Renal cortex interstitium (tissue), 11 donors: ENCODE results near the gene STARD3. TPM values are rescaled to one million over a fixed set of nuclear protein-coding genes. Genes with fewer than 3 reads are reported as not detected.

Source experiments
- DNase-seq, 11 donors: peaks; one replicate each; pipeline ENCODE4 v3.0.0-alpha.2; 2013; ENCODE audit warnings: low read depth in 9 of 11, low spot score in 4 of 11; ENCODE audit errors: extremely low read depth in 1 of 11
- polyA plus RNA-seq, 3 donors: library from polyadenylated mRNA; unstranded; fragments of 120-200 nt; gene quantifications; one replicate each; pipeline ENCODE4 v1.2.1, GENCODE V29; 2013; ENCODE audit not compliant: insufficient read length in 3 of 3

The STARD3 gene
- polyA plus RNA-seq, 3 donors = 47.2 to 52.1 (median 51.6) TPM

DNA sequence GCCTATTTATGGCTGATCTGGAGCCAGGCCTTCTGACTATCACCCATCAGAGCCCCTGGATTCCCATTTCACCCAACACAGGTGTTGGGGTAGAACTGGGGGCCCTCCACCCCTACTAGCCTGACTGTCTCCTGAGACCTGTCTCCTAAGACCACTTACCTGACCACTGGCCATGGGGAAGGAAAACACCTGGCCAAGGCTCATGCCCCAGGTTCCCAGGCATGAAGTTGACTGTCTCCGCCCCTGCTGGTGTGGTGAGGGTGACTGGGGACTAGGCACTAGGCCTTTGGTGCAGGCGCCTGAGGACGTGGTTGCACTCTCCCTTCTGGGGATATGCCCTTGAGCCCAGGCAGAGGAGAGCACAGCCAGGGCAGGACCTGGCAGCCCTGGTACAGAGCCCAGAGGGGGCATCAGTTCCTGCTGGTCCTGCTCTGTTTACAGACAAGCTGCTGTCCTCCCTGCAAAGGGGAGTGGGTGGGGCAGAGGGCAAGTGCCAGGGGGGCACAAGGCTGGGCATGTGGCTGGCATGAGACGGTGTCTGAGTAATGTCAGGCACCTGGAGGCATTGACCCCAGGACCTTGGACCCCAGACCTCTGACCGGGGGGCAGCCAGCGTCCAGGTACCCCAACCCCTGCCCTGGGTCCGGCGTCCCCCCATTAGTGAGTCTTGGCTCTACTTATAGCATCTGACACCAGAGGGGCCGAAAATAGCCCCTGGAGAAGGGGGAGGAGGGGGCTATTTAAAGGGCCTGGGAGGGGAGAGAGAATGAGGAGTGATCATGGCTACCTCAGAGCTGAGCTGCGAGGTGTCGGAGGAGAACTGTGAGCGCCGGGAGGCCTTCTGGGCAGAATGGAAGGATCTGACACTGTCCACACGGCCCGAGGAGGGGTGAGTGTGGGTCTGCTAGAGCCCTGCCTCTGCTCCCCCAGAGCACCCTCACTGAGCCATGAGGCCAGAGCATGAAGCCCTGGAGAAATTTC, 27.9 kb downstream of the STARD3 start, which contains the start of gene TCAP:
TSS of gene TCAP (plus strand) at position 769 of the 981 bp plus-strand sequence. CDS start at position 780, 11 bp downstream.
- DNase-seq = no peak

DNA sequence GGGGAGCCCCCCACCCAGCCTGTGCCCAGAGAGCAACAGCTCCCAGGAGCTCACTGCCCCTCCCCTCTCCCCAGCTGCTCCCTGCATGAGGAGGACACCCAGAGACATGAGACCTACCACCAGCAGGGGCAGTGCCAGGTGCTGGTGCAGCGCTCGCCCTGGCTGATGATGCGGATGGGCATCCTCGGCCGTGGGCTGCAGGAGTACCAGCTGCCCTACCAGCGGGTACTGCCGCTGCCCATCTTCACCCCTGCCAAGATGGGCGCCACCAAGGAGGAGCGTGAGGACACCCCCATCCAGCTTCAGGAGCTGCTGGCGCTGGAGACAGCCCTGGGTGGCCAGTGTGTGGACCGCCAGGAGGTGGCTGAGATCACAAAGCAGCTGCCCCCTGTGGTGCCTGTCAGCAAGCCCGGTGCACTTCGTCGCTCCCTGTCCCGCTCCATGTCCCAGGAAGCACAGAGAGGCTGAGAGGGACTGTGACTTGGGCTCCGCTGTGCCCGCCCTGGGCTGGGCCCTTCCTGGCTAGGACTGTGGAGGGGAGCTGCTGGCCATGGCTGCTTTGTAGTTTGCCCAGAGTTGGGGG, 28.8 kb downstream of the STARD3 start:
- no peak for DNase-seq

DNA sequence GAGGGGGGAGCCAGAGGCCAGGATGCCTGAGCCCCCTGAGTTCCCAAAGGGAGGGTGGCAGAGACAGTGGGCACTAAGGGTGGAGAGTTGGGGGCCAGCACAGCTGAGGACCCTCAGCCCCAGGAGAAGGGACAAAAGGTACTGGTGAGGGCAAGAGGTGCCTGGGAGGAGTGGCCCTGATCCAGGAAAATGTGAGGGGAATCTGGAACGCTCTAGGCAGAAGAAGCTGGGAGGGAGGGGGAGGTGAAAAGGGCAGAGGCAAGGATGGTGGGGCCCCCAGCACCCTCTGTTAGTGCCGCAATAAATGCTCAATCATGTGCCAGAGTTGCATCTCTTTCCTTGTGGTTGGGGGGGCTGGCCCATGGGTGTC, 29.3 kb downstream of the STARD3 start:
- DNase-seq = no peak

DNA sequence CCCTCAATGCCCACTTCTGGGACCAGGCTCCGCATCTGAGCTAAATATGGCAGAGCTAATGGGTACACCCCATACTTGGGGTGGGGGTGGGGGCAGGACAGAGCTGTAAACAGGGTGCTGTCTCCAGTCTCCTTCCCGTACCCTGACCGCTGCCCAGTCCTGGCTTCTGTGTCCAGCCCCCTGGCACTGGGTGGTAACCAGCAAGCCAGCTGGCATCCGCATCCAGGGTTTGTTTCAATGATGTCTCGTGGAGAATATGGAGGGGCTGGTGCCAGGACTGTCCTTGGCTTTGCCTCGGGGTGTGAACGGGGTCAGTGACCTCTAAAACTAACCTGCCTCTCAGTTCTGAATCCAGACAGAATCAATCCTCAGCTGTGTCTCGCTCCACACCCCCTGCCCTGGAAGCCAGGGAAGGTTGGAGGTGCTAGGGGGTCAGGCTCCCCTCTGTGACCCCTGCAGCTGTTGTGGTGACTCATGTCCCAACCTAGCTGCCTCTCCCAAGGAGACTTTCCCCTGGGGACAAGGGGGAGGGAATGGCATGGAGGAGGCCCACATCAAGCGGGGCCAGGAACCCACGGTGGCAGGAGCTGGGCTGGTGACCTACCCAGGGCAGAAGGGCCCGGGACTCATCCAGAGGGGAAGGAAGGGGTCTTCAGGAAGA, 29.8 kb downstream of the STARD3 start:
- DNase-seq = no peak

DNA sequence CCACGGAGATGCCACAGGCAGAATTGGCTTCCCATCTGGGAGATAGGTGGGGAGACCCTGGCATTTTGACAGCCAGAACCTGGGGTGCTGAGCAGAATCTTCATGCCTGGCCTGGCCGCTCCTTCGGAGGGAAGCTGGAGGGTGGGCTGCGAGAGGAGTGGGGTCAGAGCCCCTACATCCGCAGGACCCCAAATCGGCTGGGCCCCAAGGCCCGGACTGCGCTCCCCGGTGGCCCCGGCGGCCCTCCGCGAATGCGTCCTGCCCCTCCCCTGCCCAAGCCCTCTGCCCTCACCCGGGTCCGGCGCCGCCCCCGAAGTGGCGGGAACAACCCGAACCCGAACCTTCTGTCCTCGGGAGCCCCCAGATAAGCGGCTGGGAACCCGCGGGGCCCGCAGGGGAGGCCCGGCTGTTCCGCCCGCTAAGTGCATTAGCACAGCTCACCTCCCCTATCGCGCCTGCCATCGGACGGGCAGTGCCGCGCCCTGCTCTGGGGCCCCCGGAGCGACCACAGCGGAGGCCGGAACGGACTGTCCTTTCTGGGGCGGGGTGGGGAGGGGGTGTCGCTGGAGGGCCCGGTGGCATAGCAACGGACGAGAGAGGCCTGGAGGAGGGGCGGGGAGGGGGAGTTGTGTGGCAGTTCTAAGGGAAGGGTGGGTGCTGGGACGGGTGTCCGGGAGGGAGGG, 30.5 kb downstream of the STARD3 start:
- DNase-seq = no peak

DNA sequence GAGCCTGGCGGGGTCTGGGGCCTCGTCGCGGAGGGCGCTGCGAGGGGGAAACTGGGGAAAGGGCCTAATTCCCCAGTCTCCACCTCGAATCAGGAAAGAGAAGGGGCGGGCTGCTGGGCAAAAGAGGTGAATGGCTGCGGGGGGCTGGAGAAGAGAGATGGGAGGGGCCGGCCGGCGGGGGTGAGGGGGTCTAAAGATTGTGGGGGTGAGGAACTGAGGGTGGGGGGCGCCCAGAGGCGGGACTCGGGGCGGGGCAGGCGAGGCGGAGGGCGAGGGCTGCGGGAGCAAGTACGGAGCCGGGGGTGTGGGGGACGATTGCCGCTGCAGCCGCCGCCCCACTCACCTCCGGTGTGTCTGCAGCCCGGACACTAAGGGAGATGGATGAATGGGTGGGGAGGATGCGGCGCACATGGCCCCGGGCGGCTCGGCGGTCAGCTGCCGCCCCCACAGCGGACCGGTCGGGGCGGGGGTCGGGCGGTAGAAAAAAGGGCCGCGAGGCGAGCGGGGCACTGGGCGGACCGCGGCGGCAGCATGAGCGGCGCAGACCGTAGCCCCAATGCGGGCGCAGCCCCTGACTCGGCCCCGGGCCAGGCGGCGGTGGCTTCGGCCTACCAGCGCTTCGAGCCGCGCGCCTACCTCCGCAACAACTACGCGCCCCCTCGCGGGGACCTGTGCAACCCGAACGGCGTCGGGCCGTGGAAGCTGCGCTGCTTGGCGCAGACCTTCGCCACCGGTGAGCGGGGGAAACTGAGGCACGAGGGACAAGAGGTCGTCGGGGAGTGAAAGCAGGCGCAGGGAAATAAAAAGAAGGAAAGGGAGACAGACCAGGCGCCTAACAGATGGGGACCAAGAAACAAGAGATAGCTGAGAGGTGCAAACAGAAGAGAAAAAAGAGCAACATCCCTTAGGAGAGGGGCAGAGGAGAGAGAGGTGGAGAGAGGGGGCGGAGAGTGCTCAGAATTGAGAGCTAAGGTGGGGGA, 31.3 kb downstream of the STARD3 start, which contains the start of gene PNMT:
TSS of gene PNMT (plus strand) at position 509 of the 980 bp plus-strand sequence. CDS start at position 532, 23 bp downstream.
- peak in 4 of 11 donors; percentile 56 to 68 (median 62) for DNase-seq

DNA sequence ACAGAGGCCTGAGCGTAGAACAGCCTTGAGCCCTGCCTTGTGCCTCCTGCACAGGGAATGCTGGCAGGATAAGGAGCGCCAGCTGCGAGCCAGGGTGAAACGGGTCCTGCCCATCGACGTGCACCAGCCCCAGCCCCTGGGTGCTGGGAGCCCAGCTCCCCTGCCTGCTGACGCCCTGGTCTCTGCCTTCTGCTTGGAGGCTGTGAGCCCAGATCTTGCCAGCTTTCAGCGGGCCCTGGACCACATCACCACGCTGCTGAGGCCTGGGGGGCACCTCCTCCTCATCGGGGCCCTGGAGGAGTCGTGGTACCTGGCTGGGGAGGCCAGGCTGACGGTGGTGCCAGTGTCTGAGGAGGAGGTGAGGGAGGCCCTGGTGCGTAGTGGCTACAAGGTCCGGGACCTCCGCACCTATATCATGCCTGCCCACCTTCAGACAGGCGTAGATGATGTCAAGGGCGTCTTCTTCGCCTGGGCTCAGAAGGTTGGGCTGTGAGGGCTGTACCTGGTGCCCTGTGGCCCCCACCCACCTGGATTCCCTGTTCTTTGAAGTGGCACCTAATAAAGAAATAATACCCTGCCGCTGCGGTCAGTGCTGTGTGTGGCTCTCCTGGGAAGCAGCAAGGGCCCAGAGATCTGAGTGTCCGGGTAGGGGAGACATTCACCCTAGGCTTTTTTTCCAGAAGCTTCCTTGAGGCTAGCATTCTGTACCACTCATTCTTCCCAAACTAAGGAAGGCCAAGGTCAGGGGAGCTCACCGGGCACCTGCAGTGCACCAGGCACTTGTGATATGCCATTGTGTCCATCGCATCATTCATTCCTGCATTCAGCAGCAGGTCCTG, 33.2 kb downstream of the STARD3 start:
- no peak for DNase-seq

DNA sequence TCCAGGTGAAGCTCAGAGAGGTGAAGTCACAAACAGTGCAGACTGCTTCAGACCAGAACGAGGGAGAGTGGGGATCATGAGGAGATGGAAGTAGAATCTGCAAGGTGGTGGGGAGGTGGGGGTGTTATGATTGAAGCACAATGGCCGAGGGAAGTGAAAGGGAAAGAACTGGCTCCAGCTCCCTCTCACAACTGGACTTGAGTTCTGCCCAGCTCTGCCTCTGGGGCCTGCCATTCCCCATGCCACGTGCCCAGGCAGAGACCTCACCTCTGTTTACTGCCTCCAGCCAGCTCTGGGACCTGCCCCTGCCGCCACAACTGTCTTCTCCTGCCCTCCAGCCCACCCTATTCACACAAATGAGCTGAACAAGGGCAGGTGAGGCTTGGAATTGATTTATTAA, 33.8 kb downstream of the STARD3 start:
- DNase-seq = no peak

DNA sequence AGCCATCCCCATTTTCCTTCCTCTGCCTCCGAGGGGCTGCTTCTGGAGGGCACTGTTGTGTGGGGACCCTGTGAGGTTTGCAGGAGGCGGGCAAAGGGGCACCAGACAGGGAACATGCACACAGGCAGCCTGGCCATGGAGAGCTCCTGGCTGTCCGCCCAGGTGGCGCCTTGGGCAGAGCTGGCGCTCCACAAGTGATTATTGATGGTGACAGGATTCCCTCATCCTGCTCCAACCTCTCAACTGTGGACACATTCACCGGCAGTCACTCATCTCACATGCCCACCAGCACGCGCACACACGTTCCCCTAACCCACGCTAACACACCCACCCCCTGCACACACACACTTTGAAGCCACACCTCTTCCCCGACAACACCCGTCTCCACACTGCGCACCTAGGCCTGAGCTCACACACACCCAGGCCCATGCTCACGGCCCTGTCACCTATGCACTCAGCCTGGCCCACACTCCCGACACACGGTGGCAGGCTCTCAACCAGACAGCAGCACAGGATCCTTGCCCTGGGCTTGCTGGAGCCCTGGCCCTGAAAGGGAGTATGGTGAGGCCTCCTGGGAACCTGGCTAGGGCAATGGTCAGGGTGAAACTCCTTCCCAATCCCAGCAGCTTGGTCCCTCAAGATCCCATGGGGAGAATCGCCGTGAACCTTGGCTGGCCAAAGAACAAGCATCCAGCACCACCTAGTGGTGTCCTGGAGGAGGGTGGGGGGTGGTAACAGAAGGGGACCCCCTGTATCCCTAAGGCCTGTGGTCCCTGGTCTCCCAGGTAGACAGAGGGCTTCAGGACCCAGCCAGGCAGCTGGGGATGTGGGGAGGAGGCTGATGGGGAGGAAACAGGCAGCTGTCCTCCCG, 34.9 kb downstream of the STARD3 start:
- no peak for DNase-seq

DNA sequence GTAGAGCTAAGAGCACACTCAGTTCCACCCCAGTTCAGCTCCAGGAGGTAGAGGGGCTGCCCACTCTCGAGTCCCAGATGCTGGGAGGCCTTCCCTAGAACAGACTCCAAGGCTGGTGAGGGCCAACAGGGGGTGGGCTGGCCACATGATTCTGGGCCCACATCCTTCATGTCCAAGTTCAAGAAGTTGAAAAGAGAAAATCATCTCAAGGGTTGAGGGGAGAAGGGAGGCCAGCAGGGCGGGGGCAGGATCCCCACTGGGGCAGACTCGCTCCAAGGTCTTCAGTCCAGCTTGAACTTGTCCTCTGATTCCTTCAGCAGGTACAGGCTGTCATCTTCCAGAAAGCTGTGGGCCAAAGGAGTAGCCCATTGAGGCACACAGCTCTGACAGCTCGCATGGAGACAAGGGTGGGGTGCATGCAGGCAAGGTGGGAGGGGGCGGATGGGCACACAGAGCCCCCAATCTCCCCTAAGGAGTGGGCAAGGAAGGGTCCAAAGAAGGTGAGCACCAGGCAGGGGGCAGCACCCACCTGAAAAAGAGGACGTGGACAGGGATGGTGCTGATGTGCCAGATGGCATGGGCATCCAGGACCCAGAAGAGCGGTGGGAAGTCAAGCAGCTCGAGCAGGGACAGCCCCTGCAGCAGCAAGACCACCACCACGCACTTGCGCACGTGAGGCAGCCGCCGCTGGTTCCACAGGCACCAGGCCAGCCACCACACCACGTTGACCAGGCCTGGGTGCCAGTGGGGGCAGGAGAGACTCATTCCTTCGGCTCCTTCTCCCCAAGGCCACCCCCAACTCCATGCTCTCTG, 35.8 kb downstream of the STARD3 start:
- no peak for DNase-seq

DNA sequence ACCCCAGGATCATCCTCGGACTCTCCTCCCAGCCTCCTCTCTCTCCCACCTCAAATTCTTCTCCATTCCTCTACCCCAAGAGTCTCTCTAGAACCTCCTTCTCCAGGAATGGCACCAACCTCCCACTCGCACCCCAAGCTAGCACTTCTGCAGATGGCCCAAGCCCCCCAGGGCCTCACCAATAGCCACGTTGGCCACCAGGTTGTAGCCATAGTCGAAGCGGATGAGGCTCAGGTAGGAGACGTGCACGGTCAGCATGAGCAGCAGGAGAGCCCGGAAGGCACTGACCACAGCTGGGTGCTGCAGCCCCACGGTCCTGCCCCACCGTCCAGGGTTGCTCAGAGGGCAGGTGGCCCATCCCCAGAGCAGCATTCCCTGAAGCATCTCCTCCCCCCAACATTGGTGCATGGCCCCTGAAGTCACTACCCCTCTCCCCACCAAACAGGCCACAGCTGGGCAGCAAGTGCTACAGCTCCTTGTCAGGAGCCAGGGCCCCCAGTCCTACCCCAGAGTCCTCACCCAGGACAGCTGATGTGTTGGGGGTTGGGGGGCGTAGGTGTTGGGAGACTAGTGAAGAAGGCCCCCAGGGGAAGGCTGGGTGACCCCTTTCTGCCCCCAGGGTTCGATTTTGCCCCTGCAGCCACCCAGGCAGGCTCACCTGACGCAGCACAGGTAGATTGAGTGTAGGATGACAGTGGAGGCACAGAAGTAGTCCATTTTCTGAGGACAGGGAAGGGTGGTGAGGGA, 36.6 kb downstream of the STARD3 start:
- DNase-seq = no peak

DNA sequence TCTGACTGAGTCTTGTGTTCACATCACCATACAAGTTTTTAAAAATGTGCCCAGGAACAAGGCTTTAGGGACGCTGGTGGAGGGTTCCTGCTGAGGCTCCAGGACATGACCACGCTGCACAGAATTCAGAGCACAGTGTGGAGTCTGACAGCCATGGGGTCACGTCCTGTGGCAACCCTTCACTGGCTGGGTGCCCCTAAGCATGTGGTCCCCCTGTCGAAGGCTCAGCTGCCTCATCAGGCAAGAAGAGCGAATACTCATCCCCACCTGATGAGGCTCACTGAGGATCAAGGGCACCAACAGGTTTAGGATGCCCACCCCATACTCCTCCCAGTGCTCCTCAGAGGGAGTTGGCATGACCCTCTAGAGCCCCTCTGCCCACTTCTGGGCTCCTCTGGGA, 37.2 kb downstream of the STARD3 start:
- DNase-seq = no peak

DNA sequence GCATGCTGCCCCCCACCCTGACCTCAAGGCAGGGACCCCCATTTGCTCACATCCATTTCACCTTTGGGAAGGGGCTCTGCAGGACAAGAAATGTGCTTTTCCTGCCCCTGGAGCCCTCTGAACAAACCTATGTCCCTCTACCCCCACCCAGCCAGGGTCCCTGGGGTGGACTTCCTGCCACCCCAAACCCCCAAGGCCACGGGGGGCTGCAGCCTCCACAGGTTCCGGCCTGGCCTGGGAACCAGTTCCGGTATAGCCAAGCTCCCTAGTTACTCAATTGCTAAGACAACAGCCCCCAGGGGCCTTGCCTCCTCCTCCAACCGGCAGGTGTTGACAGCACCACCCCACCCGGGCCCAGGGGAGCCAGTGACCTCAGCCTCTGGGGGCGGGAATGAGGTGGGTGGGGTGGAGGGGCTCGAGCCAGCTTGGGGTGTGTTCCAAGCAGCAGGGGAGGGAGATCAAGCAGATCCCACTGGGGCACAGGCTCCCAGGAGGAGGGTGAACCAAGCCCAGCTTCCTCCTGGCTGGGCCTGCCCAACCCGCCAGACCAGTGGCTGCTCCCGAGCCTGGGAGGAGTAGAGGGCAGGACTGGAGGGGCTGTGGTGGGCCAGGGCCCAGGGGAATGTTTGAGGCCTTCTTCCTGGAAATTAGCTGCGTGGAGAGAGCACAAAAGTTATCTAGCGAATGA, 37.9 kb downstream of the STARD3 start:
- DNase-seq = peak in 1 of 11 donors; percentile 64

DNA sequence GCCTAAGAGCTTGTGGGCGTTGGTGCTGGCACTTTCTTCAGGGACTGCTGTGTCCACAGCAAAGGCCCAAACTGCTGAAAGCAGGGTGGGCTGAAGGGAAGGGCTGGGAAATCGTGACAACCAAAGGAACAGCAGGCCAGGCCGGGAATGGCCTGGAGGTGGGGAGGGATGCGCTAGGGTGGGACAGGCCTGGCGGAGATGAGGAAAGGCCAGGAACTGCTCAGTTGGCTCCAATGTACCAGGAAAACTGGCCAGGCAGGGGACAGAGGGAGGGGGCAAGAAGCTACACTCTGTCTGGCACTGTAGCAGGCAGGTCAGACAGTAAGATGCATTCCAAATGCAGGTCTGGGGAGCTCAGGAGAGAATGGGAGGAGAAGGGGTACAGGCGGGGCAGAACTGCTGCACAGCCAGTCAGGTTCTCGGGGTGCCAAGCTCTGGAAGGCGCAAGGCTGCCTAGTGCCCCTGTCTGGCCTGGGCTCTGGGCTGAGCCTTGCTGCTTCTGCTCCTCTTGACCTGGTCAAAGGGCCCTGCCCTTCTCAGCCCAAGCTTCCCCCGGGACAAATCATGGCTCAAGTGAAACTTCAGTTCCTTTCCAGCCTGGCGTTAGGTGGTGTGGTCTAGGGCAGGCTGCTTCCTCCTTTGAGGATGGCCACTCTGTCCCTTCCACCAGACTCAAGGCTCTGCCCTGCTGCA, 38.6 kb downstream of the STARD3 start:
- DNase-seq = no peak
